Thyroid gland (tissue), 4 donors: ENCODE measurements around the gene PIK3R4.

Experiments
- CTCF ChIP-seq, 6 experiments: fragments of 200-600 bp in 3 of 6; fragments of 450-650 bp in 3 of 6; sonication (generic) in 3 of 6; IDR thresholded peaks; one replicate each; pipeline ENCODE4 v1.5.1; 2016 to 2019; ENCODE audit warnings: antibody characterized with exemption in 6 of 6, mild to moderate bottlenecking in 2 of 6, inconsistent platforms in 1 of 6, moderate library complexity in 1 of 6
- POLR2A ChIP-seq, 2 donors: fragments of 450-650 bp; IDR thresholded peaks; one replicate each; pipeline ENCODE4 v1.6.1; 2017; ENCODE audit warnings: antibody characterized with exemption in 2 of 2, mild to moderate bottlenecking in 2 of 2, moderate library complexity in 1 of 2

GRCh38 chr3:130748981-130749380, 2.4 kb upstream of the PIK3R4 start:
- no peak for TF ChIP-seq CTCF (IDR thresholded peaks at IDR 0.05)
- no peak for TF ChIP-seq POLR2A (IDR thresholded peaks at IDR 0.05)
